Activated CD4-positive, alpha-beta T cell treated with anti-CD3 and anti-CD28 coated beads, Interleukin-2, amount 10 ng/mL, durations not matched to agents 24 days and 14 days (primary cell): Measurements from ENCODE around the gene CDH8. TPM values are rescaled to one million over a fixed set of nuclear protein-coding genes. Genes with fewer than 3 reads are reported as not detected.

Experiments
- DNase-seq: peaks from one replicate; pipeline ENCODE4 v3.0.0; 2022
- H3K27ac Mint-ChIP-seq: one replicate; pipeline ENCODE4 v1.8.0; 2022; ENCODE audit warnings: mild to moderate bottlenecking, mixed read lengths
- H3K27me3 Mint-ChIP-seq: one replicate; pipeline ENCODE4 v1.8.0; 2022; ENCODE audit warnings: mixed read lengths
- H3K36me3 Mint-ChIP-seq: one replicate; pipeline ENCODE4 v1.8.0; 2022; ENCODE audit warnings: low read depth, mild to moderate bottlenecking, mixed read lengths
- H3K4me1 Mint-ChIP-seq: one replicate; pipeline ENCODE4 v1.8.0; 2021; ENCODE audit warnings: mixed read lengths
- H3K4me3 Mint-ChIP-seq: one replicate; pipeline ENCODE4 v1.8.0; 2022; ENCODE audit warnings: mild to moderate bottlenecking, moderate library complexity, mixed read lengths
- H3K9me3 Mint-ChIP-seq: one replicate; pipeline ENCODE4 v1.8.0; 2021; ENCODE audit warnings: mixed read lengths
- intact Hi-C: fragments of 100-400 bp; cut with micrococcal nuclease; formaldehyde crosslinking; loops from one replicate; pipeline ENCODE4 v1.15.1; 2023
- total RNA-seq: library from RNA; stranded (reverse); gene quantifications from 2 replicates; pipeline ENCODE4 v1.2.3, GENCODE V29; 2022

Gene CDH8
- total RNA-seq, 1 donor from 2014 or later: 0.70 TPM

DNA sequence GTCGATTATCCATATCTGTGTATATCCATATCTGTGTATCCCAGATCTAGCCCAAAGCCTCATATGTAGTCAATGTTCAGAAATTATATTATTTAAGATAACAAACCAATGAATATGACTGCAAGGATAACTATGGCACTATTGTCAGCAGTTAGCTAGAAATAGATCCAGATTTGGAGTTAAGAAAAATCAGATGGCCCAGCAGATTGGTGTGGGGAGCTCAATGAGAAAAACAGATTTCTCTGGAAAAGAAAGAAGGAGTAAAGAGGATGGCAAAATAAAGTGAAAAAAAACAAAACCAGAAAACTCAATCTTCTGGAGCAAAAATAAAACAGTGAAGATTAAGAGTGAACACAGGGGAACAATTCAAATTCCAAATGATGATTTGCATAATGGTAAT, 10.6 kb upstream of the CDH8 start:
- intact Hi-C loops: no loop called here
- H3K36me3 Mint-ChIP-seq: no peaks in the 10 kb centered on the region
- no peak overlapping the region for H3K27ac Mint-ChIP-seq
- no peaks in the 10 kb centered on the region for H3K27me3 Mint-ChIP-seq
- H3K9me3 Mint-ChIP-seq: no peaks in the 10 kb centered on the region
- H3K4me1 Mint-ChIP-seq: no peaks in the 10 kb centered on the region
- DNase-seq: no peak
- no peak overlapping the region for H3K4me3 Mint-ChIP-seq

DNA sequence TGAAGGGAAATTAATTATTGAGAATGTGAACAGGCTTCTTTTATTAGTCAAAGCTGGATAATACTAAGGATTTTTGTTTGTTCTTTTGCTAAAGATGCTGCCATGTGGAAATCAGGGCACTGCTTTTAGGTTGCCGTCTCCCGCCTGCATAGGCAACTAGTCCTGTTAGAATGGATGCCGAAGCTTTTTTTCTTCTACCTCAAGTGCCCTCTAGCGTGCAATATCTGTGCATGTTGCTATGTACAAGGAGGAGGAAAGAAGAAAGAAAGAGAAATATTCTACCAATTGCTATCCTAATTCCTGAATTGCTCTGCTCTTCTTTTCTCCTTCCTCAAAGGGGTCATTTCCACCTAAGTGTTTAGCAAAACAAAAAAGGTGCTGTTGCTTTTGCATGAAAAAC, 5.2 kb upstream of the CDH8 start:
- H3K27ac Mint-ChIP-seq: no peak overlapping the region
- H3K4me3 Mint-ChIP-seq: no peak overlapping the region
- DNase-seq: no peak
- no peaks in the 10 kb centered on the region for H3K36me3 Mint-ChIP-seq
- intact Hi-C loops: no loop called here
- peaks cover 6% of the 10 kb centered on the region for H3K27me3 Mint-ChIP-seq
- peaks cover 4% of the 10 kb centered on the region for H3K9me3 Mint-ChIP-seq
- H3K4me1 Mint-ChIP-seq: no peaks in the 10 kb centered on the region

DNA sequence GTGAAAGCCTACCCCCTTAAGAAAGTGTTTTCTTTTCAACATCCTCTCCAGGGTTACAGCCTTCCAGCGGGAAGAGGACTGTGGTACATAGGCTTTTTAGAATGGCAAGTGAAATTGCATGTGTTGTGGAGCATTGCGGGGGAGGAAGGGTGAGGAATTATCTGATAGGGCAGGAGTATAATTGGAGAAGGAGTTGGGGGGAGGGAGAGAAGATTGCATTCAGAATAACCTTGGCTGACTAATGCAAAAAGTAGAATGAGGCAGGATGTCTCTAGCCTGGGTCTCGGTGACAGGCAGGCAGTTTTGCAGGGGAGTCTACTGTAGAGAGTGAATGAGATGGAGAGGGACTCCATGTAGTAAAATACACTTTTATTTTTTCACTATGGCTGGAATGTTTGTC, 2.4 kb upstream of the CDH8 start:
- H3K27ac Mint-ChIP-seq: no peak overlapping the region
- intact Hi-C loops: no loop called here
- no peaks in the 10 kb centered on the region for H3K4me1 Mint-ChIP-seq
- peaks cover 7% of the 10 kb centered on the region for H3K9me3 Mint-ChIP-seq
- peaks cover 17% of the 10 kb centered on the region for H3K27me3 Mint-ChIP-seq
- no peak for DNase-seq
- no peaks in the 10 kb centered on the region for H3K36me3 Mint-ChIP-seq
- H3K4me3 Mint-ChIP-seq: no peak overlapping the region

DNA sequence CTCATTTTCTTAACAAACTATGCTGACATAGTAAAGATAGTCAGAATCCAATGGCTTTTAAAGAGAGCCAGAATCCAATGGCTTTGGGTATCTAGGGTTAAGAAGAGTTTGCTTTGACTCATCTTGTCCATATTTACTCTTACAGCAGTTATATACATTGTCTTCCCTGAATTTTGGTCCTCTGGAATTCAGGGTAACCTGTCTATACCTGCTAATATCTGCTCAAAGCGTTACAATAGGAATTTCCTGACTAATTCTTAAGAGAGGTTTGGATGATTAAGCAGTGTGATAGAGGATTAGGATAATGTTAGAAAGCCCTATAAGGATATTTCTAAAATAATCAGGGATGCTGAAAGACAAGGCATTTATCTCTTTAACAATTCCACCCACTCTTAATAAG, 2.0 kb upstream of the CDH8 start:
- intact Hi-C loops: no loop called here

DNA sequence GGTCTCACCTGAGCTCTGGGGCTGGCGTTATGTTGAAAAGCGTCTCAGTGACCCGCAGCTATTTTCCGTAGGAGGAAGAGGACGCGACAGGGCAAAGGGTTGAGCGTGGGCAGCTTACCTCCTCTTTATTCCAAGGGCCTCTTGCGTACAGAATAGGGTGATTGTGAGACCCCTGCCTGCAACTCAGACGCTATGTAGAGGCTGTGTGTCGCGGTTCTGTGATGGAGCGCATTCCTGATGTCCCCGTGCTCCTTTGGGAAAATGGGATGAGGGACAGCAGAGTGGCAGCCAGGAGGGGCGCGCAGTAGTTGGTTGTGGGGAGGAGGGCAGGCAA, 531 bp upstream of the CDH8 start:
- Mint-ChIP-seq H3K27me3 (peaks cover 17% of the 10 kb centered on the region), H3K36me3 (no peaks in the 10 kb centered on the region), H3K4me1 (no peaks in the 10 kb centered on the region), H3K4me3 (no peak overlapping the region), H3K27ac (no peak overlapping the region), H3K9me3 (peaks cover 7% of the 10 kb centered on the region)
- DNase-seq: no peak
- intact Hi-C loops: no loop called here

More for the DNA sequence above, 2.0 kb upstream of the CDH8 start:
- no peak for DNase-seq
- Mint-ChIP-seq H3K36me3 (no peaks in the 10 kb centered on the region), H3K4me3 (no peak overlapping the region), H3K9me3 (peaks cover 7% of the 10 kb centered on the region), H3K27ac (no peak overlapping the region), H3K27me3 (peaks cover 17% of the 10 kb centered on the region), H3K4me1 (no peaks in the 10 kb centered on the region)

DNA sequence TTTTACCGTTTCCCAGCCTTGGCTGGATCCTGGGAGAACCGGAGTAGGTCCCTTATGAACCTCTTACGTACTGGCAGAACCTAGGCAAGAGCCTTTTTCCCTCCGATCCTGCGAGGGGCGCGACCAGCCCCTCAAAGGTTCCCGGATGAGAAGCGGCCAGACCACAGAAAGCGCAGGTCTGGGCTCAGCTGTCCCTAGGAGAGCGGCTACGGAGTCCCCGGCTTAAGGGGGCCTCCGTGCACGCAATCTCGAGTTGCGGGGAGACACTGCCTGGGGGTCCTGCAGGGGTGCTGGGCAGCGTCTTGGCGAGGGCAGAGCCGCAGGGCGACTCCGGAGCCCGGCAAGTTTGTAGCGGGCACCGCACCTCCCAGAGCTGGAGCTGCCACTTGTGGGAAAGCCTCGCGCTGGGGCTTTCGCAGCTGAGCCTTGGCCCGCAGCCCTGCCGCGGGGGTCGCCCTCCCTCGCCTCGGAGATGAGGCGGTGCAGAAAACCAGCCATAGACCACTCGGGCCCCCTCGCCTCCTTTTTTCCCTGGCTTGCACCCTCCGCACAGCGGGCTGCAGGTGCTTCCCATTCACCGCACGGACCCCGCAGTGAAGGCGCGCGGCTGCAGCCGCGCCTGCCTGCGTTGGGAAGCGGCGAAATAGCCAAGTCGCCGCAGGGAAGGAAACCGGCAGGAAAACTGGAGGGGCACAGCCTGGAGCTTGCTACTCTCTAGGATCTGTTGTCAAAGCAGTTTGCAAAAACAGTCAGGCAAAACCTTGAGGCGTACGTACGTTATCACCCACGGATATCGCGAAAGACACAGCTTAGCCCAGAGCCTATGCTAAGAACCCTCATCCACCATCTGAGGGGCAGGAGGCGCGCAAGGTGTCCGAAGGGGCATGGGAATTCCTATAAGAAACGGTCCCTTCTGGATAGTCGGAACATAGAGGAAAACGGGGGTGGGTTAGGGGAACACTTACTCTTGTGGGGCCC, 834 bp downstream of the CDH8 start:
- intact Hi-C loops: no loop called here
- H3K9me3 Mint-ChIP-seq: peaks cover 7% of the 10 kb centered on the region

DNA sequence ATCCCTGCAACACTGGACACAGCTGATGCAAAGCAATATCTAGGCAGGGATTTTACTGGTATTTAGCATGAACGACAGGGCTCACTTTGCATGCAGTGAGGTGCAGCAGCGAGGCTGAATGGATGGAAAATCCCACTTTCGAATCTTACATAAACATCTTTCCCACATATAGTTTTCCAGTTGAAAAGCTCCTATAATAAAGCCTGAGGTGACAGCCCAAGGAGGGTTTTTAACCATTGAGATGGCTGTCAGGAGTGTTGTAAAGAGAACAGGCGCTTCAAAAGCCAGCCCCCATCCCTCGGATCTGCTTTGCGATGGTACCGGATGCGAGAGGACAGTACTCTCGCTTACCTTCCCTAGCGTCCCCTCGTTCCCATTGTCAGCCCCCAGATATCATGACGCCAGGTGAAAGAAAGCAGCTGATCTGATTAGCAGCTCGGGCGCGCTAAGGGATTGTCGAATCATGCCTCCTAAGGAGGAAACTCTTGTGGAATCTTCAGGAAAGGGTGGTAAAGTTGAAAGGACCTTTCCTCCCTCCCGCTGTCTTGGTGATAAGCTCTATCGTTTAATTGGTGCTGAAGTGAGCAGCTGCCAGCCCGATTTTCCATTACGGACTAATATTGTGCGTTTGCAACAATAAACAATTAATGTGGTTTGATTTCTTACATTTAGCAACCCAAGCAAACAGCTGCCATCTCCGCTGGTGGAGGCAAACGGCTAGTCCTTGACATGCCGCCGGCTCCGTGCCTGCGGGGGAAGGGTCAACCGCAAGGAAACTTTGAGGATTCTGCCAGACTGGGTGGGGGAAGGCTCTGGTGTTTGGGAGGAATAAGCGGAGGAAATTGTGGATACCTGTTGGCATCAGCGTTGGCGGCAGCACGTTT, 1.8 kb downstream of the CDH8 start:
- Mint-ChIP-seq H3K27me3 (peaks cover 17% of the 10 kb centered on the region), H3K4me3 (no peak overlapping the region), H3K4me1 (no peaks in the 10 kb centered on the region), H3K36me3 (no peaks in the 10 kb centered on the region), H3K27ac (no peak overlapping the region), H3K9me3 (peaks cover 7% of the 10 kb centered on the region)
- intact Hi-C loops: no loop called here
- DNase-seq: no peak

More for the DNA sequence above, 834 bp downstream of the CDH8 start:
- Mint-ChIP-seq H3K27ac (no peak overlapping the region), H3K4me3 (no peak overlapping the region), H3K4me1 (no peaks in the 10 kb centered on the region), H3K27me3 (peaks cover 17% of the 10 kb centered on the region), H3K36me3 (no peaks in the 10 kb centered on the region)
- DNase-seq: no peak

DNA sequence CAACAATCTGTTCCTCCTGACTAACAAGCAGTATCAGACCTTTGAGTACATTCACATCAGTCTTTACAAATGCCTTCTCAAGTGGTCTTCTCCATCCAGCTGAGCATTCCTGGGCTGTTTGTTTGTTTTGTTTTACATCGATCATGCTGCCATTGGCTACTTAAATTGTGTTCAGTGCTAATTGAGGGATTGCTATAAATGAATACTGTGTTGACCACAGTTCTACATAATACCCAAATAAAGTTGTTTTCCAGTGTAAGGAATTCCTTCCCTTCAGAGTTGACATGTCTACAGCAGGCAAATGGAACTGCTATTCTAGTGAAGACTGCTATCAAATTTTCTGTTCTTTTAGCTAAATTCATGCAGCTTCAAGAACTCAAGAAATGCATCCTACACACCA, 3.2 kb downstream of the CDH8 start:
- no peak overlapping the region for H3K27ac Mint-ChIP-seq
- H3K27me3 Mint-ChIP-seq: peaks cover 17% of the 10 kb centered on the region
- no peaks in the 10 kb centered on the region for H3K4me1 Mint-ChIP-seq
- DNase-seq: no peak
- H3K4me3 Mint-ChIP-seq: no peak overlapping the region
- H3K36me3 Mint-ChIP-seq: no peaks in the 10 kb centered on the region
- intact Hi-C loops: no loop called here
- peaks cover 3% of the 10 kb centered on the region for H3K9me3 Mint-ChIP-seq

DNA sequence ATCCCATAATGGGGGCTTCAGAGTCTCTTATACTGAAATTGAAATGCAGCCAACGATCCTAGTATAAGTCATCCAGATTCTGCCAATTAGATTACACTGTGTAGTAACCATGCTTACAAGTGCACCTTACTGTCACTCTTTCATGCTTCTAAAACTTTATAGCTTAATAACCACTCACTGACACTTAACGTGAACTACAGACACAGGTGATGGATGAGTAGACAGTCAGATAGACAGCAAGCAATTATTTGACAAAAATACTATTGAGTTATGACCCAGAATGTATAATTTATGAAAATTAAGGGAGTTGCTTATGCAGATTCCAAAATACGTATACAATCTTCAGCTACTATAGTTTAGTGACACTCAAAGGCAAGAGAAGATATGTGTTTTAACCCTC, 6.3 kb downstream of the CDH8 start:
- no peaks in the 10 kb centered on the region for H3K36me3 Mint-ChIP-seq
- H3K27me3 Mint-ChIP-seq: peaks cover 10% of the 10 kb centered on the region
- peaks cover 3% of the 10 kb centered on the region for H3K9me3 Mint-ChIP-seq
- DNase-seq: no peak
- intact Hi-C loops: no loop called here
- no peak overlapping the region for H3K4me3 Mint-ChIP-seq
- no peak overlapping the region for H3K27ac Mint-ChIP-seq
- no peaks in the 10 kb centered on the region for H3K4me1 Mint-ChIP-seq

DNA sequence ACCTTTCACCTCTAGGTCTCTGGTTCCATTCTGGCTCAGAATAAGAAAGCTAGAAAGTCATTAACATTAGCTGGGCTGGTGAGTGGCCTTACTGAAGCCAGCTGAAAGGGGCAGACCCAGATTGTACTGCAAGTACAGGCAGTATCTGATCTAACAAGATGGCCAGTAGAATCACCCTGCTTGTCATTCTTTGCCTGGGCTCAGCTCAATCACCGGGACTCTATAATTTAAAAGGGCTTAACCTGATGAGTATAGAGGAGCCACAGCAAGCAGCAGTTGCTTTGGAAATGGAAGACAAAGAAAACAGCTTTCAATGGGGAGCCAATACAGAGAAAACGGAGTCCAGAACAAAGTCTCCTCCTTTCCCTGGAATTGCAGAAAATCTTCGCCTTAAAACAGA, 13.6 kb downstream of the CDH8 start:
- no peaks in the 10 kb centered on the region for H3K4me1 Mint-ChIP-seq
- no peaks in the 10 kb centered on the region for H3K36me3 Mint-ChIP-seq
- no peaks in the 10 kb centered on the region for H3K9me3 Mint-ChIP-seq
- intact Hi-C loops: no loop called here
- no peak overlapping the region for H3K27ac Mint-ChIP-seq
- DNase-seq: no peak
- no peaks in the 10 kb centered on the region for H3K27me3 Mint-ChIP-seq
- H3K4me3 Mint-ChIP-seq: no peak overlapping the region

DNA sequence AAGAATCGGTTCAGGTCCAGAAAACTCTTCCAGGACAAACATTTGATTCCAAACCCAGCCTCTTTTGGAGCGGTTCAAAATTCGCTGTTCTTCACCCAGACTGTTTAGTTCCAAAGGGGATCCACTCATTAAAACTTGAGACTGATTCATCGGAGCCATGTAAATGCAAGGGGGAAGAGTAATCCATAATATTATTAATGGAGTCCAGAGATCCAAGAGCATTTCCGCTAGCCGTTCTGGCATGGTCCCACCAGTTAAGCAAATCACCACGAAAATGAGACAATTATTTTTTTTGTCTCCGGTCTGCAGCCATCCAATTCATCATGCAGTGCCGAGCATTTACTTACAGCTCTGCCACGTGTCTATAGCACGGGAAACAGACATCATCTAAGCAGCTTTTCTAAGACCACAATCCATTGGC, 15.1 kb downstream of the CDH8 start:
- H3K9me3 Mint-ChIP-seq: no peaks in the 10 kb centered on the region
- no peak overlapping the region for H3K4me3 Mint-ChIP-seq
- intact Hi-C loops: no loop called here

DNA sequence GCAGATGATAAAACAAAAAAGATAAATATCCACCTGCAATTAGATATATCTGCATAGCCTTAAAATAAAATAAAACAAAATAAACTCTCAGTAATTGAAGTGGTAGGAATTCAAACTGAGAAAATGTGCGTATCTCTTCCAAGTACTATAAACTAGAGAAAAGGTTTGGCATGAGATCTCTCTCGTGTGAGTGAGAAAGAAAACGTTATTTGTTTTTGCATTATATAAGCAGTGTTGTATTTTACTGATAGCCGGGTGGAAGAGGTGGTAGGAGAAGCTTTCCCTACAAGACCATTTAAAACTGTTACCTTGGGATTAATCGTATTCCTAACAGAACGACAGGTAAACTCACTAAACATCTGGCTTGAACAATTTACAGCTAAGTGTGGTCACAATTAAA, 15.6 kb downstream of the CDH8 start:
- no peak overlapping the region for H3K27ac Mint-ChIP-seq
- intact Hi-C loops: no loop called here
- H3K9me3 Mint-ChIP-seq: no peaks in the 10 kb centered on the region
- DNase-seq: no peak
- no peaks in the 10 kb centered on the region for H3K27me3 Mint-ChIP-seq
- no peaks in the 10 kb centered on the region for H3K36me3 Mint-ChIP-seq
- H3K4me3 Mint-ChIP-seq: no peak overlapping the region
- H3K4me1 Mint-ChIP-seq: no peaks in the 10 kb centered on the region

More for the DNA sequence above, 15.1 kb downstream of the CDH8 start:
- no peaks in the 10 kb centered on the region for H3K36me3 Mint-ChIP-seq
- no peaks in the 10 kb centered on the region for H3K27me3 Mint-ChIP-seq
- DNase-seq: no peak
- no peak overlapping the region for H3K27ac Mint-ChIP-seq
- H3K4me1 Mint-ChIP-seq: no peaks in the 10 kb centered on the region

DNA sequence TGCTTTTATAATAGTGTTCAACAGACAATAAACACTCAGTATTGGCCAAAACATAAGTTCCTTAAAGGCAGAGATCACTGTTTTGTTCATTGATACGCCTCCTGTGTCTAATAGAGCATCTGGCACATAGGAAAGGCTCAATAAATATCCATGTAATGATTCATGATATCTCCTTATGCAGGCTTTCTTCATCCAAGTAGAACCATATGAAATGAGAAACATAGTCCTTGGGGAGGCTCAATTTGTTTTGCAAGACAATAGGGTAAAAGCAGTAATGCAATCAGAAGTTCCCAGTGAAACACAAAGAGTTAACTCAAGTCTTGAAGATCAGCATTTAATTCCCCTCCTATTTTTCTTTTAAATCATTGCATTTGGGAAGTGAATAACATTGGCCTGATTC, 16.4 kb downstream of the CDH8 start:
- no peaks in the 10 kb centered on the region for H3K27me3 Mint-ChIP-seq
- H3K4me1 Mint-ChIP-seq: no peaks in the 10 kb centered on the region
- intact Hi-C loops: no loop called here
- H3K9me3 Mint-ChIP-seq: no peaks in the 10 kb centered on the region
- DNase-seq: no peak
- H3K4me3 Mint-ChIP-seq: no peak overlapping the region
- H3K27ac Mint-ChIP-seq: no peak overlapping the region
- H3K36me3 Mint-ChIP-seq: no peaks in the 10 kb centered on the region
